DOHH2 (cell line): ENCODE results near the gene IL17RA.

Experiments
- H3F3A ChIP-seq: fragments of 200-600 bp; sonication (generic), shearing (Covaris generic); 2 replicates; pipeline ENCODE4 v1.6.0; 2016; ENCODE audit warnings: antibody characterized with exemption, mild to moderate bottlenecking; ENCODE audit not compliant: control insufficient read depth, insufficient read depth
- H3K27ac ChIP-seq: fragments of 200-600 bp; sonication (generic); 2 replicates; pipeline ENCODE4 v1.5.1; 2014; ENCODE audit warnings: low read depth, mild to moderate bottlenecking, low read length, moderate library complexity
- H3K27me3 ChIP-seq: fragments of 200-600 bp; sonication (generic); 2 replicates; pipeline ENCODE4 v1.6.1; 2014; ENCODE audit warnings: mild to moderate bottlenecking, low read length, mixed read lengths; ENCODE audit not compliant: control insufficient read depth
- H3K36me3 ChIP-seq: fragments of 200-600 bp; sonication (generic); 2 replicates; pipeline ENCODE4 v1.6.1; 2014; ENCODE audit warnings: mild to moderate bottlenecking, low read length, moderate library complexity, mixed read lengths; ENCODE audit not compliant: control insufficient read depth
- H3K4me1 ChIP-seq: fragments of 200-600 bp; sonication (generic); 2 replicates; pipeline ENCODE4 v1.6.1; 2014; ENCODE audit warnings: mild to moderate bottlenecking, low read length, mixed read lengths; ENCODE audit not compliant: control insufficient read depth
- H3K4me2 ChIP-seq: fragments of 200-600 bp; sonication (generic); 2 replicates; pipeline ENCODE4 v1.6.0; 2014; ENCODE audit warnings: mild to moderate bottlenecking, low read length, moderate library complexity
- H3K4me3 ChIP-seq: fragments of 200-600 bp; sonication (generic); 2 replicates; pipeline ENCODE4 v1.5.1; 2014; ENCODE audit warnings: mild to moderate bottlenecking, low read length, mixed read lengths
- H3K79me2 ChIP-seq: fragments of 200-600 bp; sonication (generic); 2 replicates; pipeline ENCODE4 v1.6.1; 2014; ENCODE audit warnings: mild to moderate bottlenecking, low read length, mixed read lengths; ENCODE audit not compliant: control insufficient read depth
- H3K9me2 ChIP-seq: fragments of 200-600 bp; sonication (generic); replicated peaks from 2 replicates; pipeline ENCODE4 v1.6.1; 2014; ENCODE audit warnings: mild to moderate bottlenecking, low read length, mixed read lengths; ENCODE audit not compliant: control insufficient read depth
- H3K9me3 ChIP-seq: fragments of 200-600 bp; sonication (generic); 2 replicates; pipeline ENCODE4 v1.6.1; 2014; ENCODE audit warnings: antibody characterized with exemption, low read length, mixed read lengths; ENCODE audit not compliant: control insufficient read depth, insufficient read depth
- H4K20me1 ChIP-seq: fragments of 200-600 bp; sonication (generic); 2 replicates; pipeline ENCODE4 v1.6.0; 2014; ENCODE audit warnings: low read depth, mild to moderate bottlenecking, antibody characterized with exemption, low read length, moderate library complexity; ENCODE audit not compliant: control insufficient read depth, insufficient read depth
- CTCF ChIP-seq: fragments of 200-600 bp; sonication (generic); IDR thresholded peaks from one replicate; pipeline ENCODE4 v1.5.1; 2014; ENCODE audit warnings: antibody characterized with exemption, mild to moderate bottlenecking, low read depth, low read length; ENCODE audit not compliant: poor library complexity, severe bottlenecking
- EZH2phosphoT487 ChIP-seq: fragments of 200-600 bp; sonication (generic); IDR thresholded peaks from 2 replicates; pipeline ENCODE4 v1.6.1; 2017; ENCODE audit warnings: borderline replicate concordance, mild to moderate bottlenecking, antibody characterized with exemption, low read length, moderate library complexity, mixed read lengths

IL17RA gene

GRCh38 chr22:17137861-17138425 lies 53.1 kb downstream of the IL17RA start:
- H3K27ac ChIP-seq = no peak overlapping the region
- H3K4me1 ChIP-seq = peaks cover 8% of the 10 kb centered on the region
- H3K4me2 ChIP-seq = no peak overlapping the region
- H3K4me3 ChIP-seq = no peak overlapping the region
- no peaks in the 10 kb centered on the region for H3K9me2 ChIP-seq
- H3K36me3 ChIP-seq = peaks cover 51% of the 10 kb centered on the region
- no peaks in the 10 kb centered on the region for H3K27me3 ChIP-seq
- H4K20me1 ChIP-seq = no peaks in the 10 kb centered on the region
- no peaks in the 10 kb centered on the region for H3F3A ChIP-seq
- H3K9me3 ChIP-seq = no peaks in the 10 kb centered on the region
- no peaks in the 10 kb centered on the region for H3K79me2 ChIP-seq
- TF ChIP-seq EZH2phosphoT487 (no peak), CTCF (no peak)

- Histone ChIP-seq H3K4me3 (no peak overlapping the region), H3K27me3 (no peaks in the 10 kb centered on the region), H3K9me3 (no peaks in the 10 kb centered on the region), H3K79me2 (no peaks in the 10 kb centered on the region), H3K27ac (no peak overlapping the region), H3K4me1 (peaks cover 2% of the 10 kb centered on the region), H3K9me2 (no peaks in the 10 kb centered on the region), H3K4me2 (no peak overlapping the region), H4K20me1 (no peaks in the 10 kb centered on the region), H3F3A (no peaks in the 10 kb centered on the region), H3K36me3 (peaks cover 56% of the 10 kb centered on the region)
- no peak for TF ChIP-seq EZH2phosphoT487
- TF ChIP-seq CTCF = no peak
These were observed 53.7 kb downstream of the IL17RA start for GRCh38 chr22:17138513-17138912.

- Histone ChIP-seq H3K36me3 (peaks cover 67% of the 10 kb centered on the region), H3K27ac (no peak overlapping the region), H3F3A (no peaks in the 10 kb centered on the region), H3K4me3 (no peak overlapping the region), H3K9me3 (no peaks in the 10 kb centered on the region), H3K79me2 (no peaks in the 10 kb centered on the region), H4K20me1 (no peaks in the 10 kb centered on the region), H3K27me3 (no peaks in the 10 kb centered on the region), H3K4me1 (no peaks in the 10 kb centered on the region), H3K9me2 (no peaks in the 10 kb centered on the region), H3K4me2 (no peak overlapping the region)
- TF ChIP-seq CTCF (no peak), EZH2phosphoT487 (no peak)
These were observed 55.2 kb downstream of the IL17RA start for GRCh38 chr22:17140022-17140421.
